Stimulated activated naive CD8-positive, alpha-beta T cell treated with anti-CD3 and anti-CD28 coated beads, Interleukin-15, Interleukin-2, amounts not matched to agents 100 U/mL and 50 U/mL, for 24 hours (primary cell): ENCODE results near the gene SYT11.
"Not testable (repeated sequence)": the region's sequence is repeated elsewhere in the genome, so short reads cannot be mapped to it uniquely, and the experiment has no call there.

ENCODE experiments used
- ATAC-seq: fragments of 150-1000 bp; cut with Tn5 transposase; one replicate; pipeline ENCODE4 v1.10.0; 2021
- DNase-seq: peaks from one replicate; pipeline ENCODE4 v3.0.0; 2021

Gene SYT11

GRCh38 chr1:155899683-155900082 is 40.3 kb downstream of the SYT11 start:
- no peak for ATAC-seq
- no peak for DNase-seq

GRCh38 chr1:155900161-155900560 is 40.8 kb downstream of the SYT11 start:
- ATAC-seq (no peak), DNase-seq (no peak)

- ATAC-seq (no peak), DNase-seq (no peak)
Observed at GRCh38 chr1:155904261-155904660, 44.9 kb downstream of the SYT11 start.

- DNase-seq (no peak), ATAC-seq (no peak)
Observed at GRCh38 chr1:155909894-155910293, 50.5 kb downstream of the SYT11 start.

- ATAC-seq, result peak; percentile 29
- peak; percentile 24 for DNase-seq
Observed at GRCh38 chr1:155910621-155911121, 51.3 kb downstream of the SYT11 start.

GRCh38 chr1:155911156-155912055 is 52.0 kb downstream of the SYT11 start, which contains the start of gene RIT1:
TSS of gene RIT1 (minus strand) at chr1:155911349. CDS start at chr1:155910761, 588 bp downstream.
- DNase-seq, result peak; percentile 91
- ATAC-seq, result peak; percentile 92

- ATAC-seq (no peak), DNase-seq (no peak)
Observed at GRCh38 chr1:155912056-155912536, 52.7 kb downstream of the SYT11 start.

GRCh38 chr1:155913969-155914757 is 54.8 kb downstream of the SYT11 start:
- no peak for DNase-seq
- no peak for ATAC-seq

- ATAC-seq (no peak), DNase-seq (no peak)
Observed at GRCh38 chr1:155918660-155919059, 59.3 kb downstream of the SYT11 start.

- no peak for ATAC-seq
- DNase-seq, result no peak
Observed at GRCh38 chr1:155919801-155920200, 60.4 kb downstream of the SYT11 start.

GRCh38 chr1:155920717-155921116 is 61.4 kb downstream of the SYT11 start:
- no peak for DNase-seq
- ATAC-seq, result no peak

GRCh38 chr1:155925506-155925905 is 66.1 kb downstream of the SYT11 start:
- ATAC-seq, result no peak
- no peak for DNase-seq

- ATAC-seq (no peak), DNase-seq (no peak)
Observed at GRCh38 chr1:155929057-155929456, 69.7 kb downstream of the SYT11 start.

GRCh38 chr1:155930725-155931124 is 71.4 kb downstream of the SYT11 start:
- DNase-seq, result not testable (repeated sequence)

GRCh38 chr1:155931332-155932038 is 72.1 kb downstream of the SYT11 start:
- ATAC-seq (no peak), DNase-seq (no peak)

More at GRCh38 chr1:155930725-155931124, 71.4 kb downstream of the SYT11 start:
- not testable (repeated sequence) for ATAC-seq

GRCh38 chr1:155932081-155932480 is 72.7 kb downstream of the SYT11 start:
- ATAC-seq (no peak), DNase-seq (no peak)

- ATAC-seq, result no peak
- DNase-seq, result no peak
Observed at GRCh38 chr1:155932487-155932886, 73.1 kb downstream of the SYT11 start.

- no peak for ATAC-seq
- peak; percentile 40 for DNase-seq
Observed at GRCh38 chr1:155933591-155934096, 74.3 kb downstream of the SYT11 start.

GRCh38 chr1:155934097-155934935 is 74.9 kb downstream of the SYT11 start, which contains the start of gene KHDC4:
TSS of gene KHDC4 (minus strand) at chr1:155934413. CDS start at chr1:155934373, 40 bp downstream.
- ATAC-seq (peak; percentile 98), DNase-seq (peak; percentile 91)
